Kidney epithelial cell (primary cell): Measurements from ENCODE around the gene IL12RB1. TPM values are rescaled to one million over a fixed set of nuclear protein-coding genes. Genes with fewer than 3 reads are reported as not detected.

ENCODE experiments used
- DNase-seq: peaks from one replicate; pipeline ENCODE4 v3.0.0-alpha.2; 2010; ENCODE audit warnings: low read depth
- H3K27me3 ChIP-seq: 2 replicates; pipeline ENCODE4 v1.6.0; 2011; ENCODE audit warnings: low read length; ENCODE audit not compliant: control insufficient read depth, insufficient read depth
- H3K36me3 ChIP-seq: 2 replicates; pipeline ENCODE4 v1.5.1; 2011; ENCODE audit warnings: low read length; ENCODE audit not compliant: control insufficient read depth, insufficient read depth
- H3K4me3 ChIP-seq: 2 replicates; pipeline ENCODE4 v1.5.1; 2011; ENCODE audit warnings: low read depth, mild to moderate bottlenecking, control low read depth, low read length
- CTCF ChIP-seq: IDR thresholded peaks from 2 replicates; pipeline ENCODE4 v1.5.1; 2011; ENCODE audit warnings: mild to moderate bottlenecking, moderate library complexity, low read length, control low read depth, inconsistent platforms; ENCODE audit not compliant: insufficient read depth, poor library complexity, severe bottlenecking
- total RNA-seq: library from RNA; depleted of rRNA; stranded (reverse); fragments of >200 nt; gene quantifications from 2 replicates; pipeline ENCODE4 v1.2.3, GENCODE V29; 2015

Gene IL12RB1
- total RNA-seq, 1 donor from 2014 or later, result not detected

- H3K36me3 ChIP-seq, result no peaks in the 10 kb centered on the region
- no peak for TF ChIP-seq CTCF
- H3K4me3 ChIP-seq, result peak overlapping the region; percentile 58
- H3K27me3 ChIP-seq, result no peaks in the 10 kb centered on the region
- DNase-seq, result no peak
These were observed 31.1 kb upstream of the IL12RB1 start for GRCh38 chr19:18117692-18118378.

- no peaks in the 10 kb centered on the region for H3K27me3 ChIP-seq
- TF ChIP-seq CTCF, result no peak
- no peak for DNase-seq
- H3K4me3 ChIP-seq, result peak overlapping the region; percentile 8
- no peaks in the 10 kb centered on the region for H3K36me3 ChIP-seq
These were observed 30.6 kb upstream of the IL12RB1 start for GRCh38 chr19:18117364-18117691.

- peaks cover 2% of the 10 kb centered on the region for H3K27me3 ChIP-seq
- no peaks in the 10 kb centered on the region for H3K36me3 ChIP-seq
- TF ChIP-seq CTCF, result no peak
- DNase-seq, result no peak
- H3K4me3 ChIP-seq, result no peak overlapping the region
These were observed 27.7 kb upstream of the IL12RB1 start for GRCh38 chr19:18114483-18114882.

GRCh38 chr19:18113827-18114226, 27.1 kb upstream of the IL12RB1 start:
- no peak for TF ChIP-seq CTCF
- Histone ChIP-seq H3K36me3 (no peaks in the 10 kb centered on the region), H3K27me3 (peaks cover 4% of the 10 kb centered on the region), H3K4me3 (no peak overlapping the region)
- DNase-seq, result no peak

GRCh38 chr19:18112989-18113478, 26.3 kb upstream of the IL12RB1 start:
- peaks cover 4% of the 10 kb centered on the region for H3K27me3 ChIP-seq
- no peak for DNase-seq
- TF ChIP-seq CTCF, result peak; percentile 97

More at GRCh38 chr19:18112989-18113478, 26.3 kb upstream of the IL12RB1 start:
- H3K4me3 ChIP-seq, result no peak overlapping the region
- no peaks in the 10 kb centered on the region for H3K36me3 ChIP-seq
